HG03159 (cell line): ENCODE results near the gene WDR81.
"Not testable (repeated sequence)": the region's sequence is repeated elsewhere in the genome, so short reads cannot be mapped to it uniquely, and the experiment has no call there.

ENCODE experiments used
- ATAC-seq: cut with Tn5 transposase; IDR thresholded peaks from one replicate; pipeline ENCODE4 v1.9.1; 2021; ENCODE audit warnings: mild to moderate bottlenecking, moderate library complexity; ENCODE audit not compliant: unreplicated experiment

Gene WDR81

DNA sequence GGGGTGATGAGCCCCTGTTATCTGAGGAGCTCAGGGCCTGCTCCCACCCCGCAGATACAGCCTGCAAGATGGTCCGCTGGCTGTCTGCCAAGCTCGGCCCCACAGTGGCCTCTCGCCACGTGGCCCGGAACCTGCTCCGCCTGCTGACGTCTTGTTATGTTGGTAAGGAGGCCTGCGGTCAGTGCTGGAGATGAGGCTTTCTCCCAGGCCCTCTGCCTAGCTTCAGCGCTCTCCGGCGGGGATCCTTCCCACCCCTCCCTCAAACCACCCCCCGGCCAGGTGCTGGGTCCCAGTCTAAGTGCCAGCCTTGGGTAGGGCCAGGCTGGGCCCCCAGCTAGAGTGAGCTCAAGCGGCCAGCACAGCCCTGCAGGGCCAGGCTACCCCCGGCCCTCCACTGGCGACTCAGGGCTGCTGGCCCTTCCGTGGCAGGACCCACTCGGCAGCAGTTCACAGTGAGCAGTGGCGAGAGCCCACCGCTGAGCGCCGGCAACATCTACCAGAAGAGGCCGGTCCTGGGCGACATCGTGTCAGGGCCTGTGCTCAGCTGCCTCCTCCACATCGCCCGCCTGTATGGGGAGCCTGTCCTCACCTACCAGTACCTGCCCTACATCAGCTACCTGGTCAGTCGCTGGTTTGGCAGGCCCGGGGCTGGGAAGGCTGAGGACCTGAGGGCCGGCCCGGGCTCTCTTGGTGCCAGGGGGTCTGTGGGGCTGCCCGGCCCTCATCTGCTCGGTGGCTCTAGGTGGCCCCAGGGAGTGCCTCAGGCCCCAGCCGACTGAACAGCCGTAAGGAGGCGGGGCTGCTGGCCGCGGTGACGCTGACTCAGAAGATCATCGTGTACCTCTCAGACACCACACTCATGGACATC lies 6.1 kb downstream of the WDR81 start:
- no peak for ATAC-seq

DNA sequence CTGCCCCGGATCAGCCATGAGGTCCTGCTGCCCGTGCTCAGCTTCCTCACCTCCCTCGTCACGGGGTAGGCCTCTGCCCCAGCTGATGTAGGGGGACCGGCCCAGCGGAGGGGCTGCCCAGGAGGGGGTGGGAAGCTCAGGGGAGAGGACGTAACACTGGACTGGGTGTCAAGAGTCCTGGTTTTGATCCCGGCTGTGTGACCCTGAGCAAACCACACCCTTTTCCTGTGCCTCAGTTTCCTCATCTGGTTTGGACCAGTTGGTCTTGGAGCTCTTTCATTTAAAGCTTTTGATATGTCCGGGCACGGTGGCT lies 6.6 kb downstream of the WDR81 start:
- ATAC-seq: no peak

DNA sequence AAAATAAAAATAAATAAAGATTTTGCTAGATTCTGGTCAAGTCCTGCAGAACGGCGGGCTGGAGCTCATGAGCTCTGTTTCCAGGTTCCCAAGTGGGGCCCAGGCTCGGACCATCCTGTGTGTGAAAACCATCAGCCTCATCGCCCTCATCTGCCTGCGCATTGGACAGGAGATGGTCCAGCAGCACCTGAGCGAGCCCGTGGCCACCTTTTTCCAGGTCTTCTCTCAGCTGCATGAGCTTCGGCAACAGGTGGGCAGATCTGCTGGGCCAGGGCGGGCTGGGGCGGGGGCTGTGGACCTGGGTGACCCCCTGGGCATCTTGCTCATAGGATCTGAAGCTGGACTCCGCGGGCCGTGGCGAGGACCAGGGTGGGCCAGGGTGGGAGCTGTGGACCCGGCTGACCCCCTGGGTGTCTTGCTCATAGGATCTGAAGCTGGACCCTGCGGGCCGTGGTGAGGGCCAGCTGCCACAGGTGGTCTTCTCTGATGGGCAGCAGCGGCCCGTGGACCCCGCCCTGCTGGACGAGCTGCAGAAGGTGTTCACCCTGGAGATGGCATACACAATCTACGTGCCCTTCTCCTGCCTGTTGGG lies 7.8 kb downstream of the WDR81 start:
- ATAC-seq: no peak

DNA sequence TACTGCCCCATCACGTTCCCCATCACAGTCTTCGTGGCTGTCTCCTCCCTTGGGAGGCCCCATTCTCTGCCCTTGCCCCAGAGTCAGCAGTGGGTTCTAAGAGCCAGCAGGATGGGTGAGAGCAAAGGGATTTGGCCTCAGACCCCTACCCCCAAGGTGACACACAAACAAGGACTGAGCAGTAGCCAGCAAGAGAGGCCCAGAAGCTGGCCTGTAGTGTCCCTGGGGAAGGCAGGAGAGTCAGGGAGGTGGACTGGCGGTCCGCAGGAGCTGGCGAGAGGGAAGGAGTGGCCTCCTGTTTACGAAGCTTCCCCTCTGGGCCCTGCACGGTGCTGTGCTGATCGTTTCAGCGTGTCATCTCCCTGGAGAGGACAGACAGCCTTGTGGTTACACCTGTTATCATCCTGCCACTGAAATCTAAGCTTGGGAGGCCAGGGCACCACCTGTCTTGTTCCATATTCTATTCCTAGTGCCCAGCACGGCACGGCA lies 8.4 kb downstream of the WDR81 start:
- no peak for ATAC-seq

DNA sequence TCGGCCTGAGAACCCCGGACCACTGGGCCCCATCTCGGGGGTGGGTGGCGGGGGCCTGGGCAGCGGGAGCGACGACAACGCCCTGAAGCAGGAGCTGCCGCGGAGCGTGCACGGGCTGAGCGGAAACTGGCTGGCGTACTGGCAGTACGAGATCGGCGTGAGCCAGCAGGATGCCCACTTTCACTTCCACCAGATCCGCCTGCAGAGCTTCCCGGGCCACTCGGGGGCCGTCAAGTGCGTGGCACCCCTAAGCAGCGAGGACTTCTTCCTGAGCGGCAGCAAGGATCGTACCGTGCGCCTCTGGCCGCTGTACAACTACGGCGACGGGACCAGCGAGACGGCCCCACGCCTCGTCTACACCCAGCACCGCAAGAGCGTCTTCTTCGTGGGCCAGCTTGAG lies 9.3 kb downstream of the WDR81 start:
- ATAC-seq: no peak

DNA sequence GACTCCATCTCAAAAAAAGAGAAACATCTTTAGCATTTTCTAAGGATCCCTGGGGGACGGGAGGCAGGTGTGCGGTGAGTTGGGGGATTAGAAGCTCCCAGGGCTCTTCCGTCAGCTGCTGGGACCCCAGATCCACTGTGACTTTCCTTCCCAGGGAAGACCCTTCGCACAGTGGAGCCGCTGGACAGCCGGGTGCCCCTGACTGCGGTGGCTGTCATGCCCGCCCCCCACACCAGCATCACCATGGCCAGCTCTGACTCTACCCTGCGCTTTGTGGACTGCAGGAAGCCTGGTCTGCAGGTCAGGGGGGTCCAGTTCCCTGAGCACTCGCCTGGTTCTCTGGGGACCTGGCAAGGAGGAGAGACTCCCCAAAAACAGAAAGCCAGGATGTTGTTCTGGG lies 10.9 kb downstream of the WDR81 start:
- ATAC-seq: no peak

DNA sequence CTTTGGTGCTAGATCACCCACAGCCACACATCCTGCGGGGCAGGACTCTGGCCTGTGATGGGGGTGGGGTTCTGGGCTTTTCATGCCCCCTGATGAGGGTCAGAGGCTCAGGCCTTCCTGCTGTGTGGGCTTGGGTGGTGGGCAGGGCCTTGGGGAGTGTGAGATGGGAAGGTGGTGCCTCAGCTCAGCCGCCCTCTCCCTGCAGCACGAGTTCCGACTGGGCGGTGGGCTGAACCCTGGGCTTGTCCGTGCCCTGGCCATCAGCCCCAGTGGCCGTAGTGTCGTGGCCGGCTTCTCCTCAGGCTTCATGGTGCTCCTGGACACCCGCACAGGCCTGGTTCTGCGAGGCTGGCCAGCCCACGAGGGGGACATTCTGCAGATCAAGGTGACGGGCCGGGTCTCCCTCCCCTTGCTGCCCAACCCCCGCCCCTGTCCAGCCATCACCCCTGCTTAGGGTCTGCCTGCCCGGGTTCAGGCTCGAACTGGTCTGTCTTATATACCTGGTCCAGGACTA lies 11.4 kb downstream of the WDR81 start:
- no peak for ATAC-seq

DNA sequence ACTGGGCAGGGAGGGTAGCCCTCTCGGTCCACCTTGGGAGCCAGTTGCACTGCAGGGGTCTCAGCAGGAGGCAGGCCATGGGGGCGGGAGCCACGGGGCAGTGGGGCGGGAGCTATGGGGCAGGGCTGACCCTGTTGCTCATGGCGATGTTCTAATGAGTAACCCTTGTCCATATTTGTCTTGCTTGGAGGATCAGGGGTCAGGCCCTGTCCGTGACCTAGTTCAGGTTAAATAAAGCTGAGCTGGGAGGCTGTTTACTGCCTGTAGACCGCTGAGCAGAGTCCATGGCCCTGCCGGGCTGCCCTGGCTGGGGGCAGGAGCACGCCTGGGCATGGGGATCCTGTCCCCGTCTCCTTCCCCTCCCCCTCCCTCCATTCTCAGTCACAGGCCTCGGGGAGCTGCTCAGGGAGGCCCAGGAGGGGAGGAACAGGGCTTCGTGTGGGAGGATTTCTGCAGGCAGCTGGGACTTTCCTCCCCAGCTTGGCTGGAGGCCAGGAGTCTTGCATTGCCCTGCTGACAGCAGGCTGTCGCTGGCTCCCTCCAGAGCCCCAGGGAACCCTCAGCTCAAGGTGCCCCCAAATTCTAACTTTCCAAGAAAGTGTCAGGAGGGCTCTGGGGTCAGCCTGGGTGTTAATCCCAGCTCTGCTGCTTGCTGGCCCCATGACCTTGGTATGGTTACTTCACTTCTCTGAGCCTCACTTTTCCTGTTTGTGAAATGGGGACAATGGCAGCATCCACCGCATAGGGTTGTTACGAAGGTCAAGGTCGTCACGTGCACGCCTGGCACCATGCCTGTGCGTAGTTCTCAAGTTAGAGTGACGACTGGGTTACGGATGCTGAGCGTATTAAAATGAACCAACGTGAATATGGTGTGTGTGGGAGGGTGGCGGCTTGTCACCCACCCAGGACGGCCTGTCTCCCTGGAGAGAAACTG lies 12.1 kb downstream of the WDR81 start:
- ATAC-seq: no peak

DNA sequence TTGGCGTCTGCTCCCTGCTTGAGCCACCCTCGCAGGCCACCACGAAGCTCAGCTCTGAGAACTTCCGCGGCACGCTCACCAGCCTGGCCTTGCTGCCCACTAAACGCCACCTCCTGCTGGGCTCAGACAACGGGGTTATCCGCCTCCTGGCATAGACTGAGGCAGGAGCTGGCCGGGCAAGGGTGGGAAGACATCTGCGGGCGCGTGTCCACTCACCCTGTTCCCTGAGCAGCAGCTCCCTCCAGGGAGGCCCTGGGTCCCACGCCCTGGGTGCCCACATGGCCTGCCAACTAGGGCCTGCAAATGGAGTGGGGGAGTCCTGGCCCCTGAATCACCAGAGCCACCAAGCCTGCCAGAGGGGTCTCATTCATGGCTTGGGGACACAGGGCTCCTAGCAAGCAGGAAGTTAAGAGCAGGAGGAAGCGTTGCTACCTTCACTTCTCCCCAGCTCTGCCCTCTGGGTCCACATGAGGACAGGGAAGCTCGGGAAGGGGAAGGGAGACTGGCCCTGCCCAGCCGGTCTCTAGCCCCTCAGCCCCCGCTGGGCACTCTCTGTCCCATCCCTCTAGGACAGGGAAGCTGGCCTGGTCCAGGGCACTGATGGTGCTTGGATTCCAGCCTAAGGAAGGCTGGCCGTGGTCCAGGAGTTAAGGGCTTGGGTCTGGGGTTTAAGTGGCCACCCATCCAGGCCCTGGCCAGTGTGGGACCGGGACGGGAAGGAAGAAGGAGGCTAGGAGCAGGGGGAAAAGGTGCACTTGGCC lies 13.2 kb downstream of the WDR81 start:
- ATAC-seq: no peak

DNA sequence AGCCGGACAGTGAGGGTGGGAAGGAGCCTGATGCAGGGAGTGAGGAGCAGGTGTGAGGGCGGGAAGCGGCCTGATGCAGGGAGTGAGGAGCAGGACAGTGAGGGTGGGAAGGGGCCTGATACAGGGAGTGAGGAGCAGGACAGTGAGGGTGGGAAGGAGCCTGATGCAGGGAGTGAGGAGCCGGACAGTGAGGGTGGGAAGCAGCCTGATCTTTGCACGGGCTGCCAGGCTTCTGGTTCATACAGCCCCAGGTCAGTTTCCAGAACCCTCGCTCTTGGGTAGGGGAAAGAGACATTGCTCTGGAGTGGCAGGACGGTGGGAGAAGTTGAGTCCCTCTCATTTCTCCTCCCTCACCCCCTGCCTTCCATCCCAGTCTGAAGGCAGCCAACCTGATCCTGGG lies 17.4 kb downstream of the WDR81 start:
- ATAC-seq: not testable (repeated sequence)

DNA sequence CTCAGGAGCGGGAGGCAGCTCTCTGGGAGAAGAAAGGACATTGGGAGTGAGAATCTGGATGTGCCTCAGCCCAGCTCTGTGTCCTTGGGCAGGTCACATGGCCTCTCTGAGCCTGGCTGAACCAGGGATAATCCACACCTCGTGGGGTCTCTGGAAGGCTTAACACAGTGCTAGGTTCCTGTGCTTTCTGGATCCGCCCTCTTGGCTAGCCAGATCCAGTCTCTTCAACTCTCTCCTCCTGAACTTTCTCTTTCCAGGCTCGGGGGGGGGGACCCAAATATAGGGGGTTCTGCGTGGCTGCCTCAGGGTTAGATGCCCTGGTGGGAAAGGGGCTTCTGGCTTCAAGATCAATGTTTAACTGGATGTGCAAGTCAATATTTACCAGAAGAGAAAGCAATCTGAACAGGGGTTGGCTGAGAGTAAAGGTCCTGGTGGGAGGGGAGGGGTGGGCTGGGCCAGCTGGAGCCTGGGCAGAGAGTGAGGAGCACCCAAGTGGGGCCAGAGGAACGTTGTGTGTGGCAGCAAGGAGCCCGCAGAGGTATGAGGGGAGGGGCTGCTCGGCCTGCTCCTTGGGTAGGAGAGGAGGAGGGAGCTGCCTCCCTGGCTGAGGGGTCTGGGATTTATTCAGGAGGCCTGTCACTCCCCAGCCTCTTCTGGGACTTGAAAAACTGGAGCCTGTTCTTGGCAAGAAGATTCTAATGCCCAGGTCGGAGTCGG lies 18.0 kb downstream of the WDR81 start, which contains the start of gene SERPINF2:
Gene SERPINF2, plus strand, starts transcription at position 501 of the 717 bp plus-strand sequence. CDS start 2,125 bp downstream, outside the sequence.
- ATAC-seq: no peak

DNA sequence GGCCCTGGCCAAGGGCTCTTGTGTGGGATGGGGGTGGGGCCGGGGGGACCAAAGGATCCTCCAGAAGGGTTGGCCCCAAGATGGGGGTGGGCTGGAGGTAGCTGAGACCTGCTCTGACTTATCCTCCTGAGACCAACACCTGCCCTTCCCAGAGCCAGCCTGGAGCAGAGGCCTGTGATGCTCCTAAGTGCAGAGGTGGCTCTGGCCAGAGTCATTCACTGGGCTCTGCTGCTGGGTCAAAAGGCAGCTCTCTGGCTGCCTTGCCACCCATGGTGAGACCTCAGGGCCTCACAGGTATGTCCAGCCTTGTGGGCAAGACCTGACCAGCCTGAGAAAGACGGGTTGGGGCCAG lies 18.6 kb downstream of the WDR81 start:
- ATAC-seq: no peak

DNA sequence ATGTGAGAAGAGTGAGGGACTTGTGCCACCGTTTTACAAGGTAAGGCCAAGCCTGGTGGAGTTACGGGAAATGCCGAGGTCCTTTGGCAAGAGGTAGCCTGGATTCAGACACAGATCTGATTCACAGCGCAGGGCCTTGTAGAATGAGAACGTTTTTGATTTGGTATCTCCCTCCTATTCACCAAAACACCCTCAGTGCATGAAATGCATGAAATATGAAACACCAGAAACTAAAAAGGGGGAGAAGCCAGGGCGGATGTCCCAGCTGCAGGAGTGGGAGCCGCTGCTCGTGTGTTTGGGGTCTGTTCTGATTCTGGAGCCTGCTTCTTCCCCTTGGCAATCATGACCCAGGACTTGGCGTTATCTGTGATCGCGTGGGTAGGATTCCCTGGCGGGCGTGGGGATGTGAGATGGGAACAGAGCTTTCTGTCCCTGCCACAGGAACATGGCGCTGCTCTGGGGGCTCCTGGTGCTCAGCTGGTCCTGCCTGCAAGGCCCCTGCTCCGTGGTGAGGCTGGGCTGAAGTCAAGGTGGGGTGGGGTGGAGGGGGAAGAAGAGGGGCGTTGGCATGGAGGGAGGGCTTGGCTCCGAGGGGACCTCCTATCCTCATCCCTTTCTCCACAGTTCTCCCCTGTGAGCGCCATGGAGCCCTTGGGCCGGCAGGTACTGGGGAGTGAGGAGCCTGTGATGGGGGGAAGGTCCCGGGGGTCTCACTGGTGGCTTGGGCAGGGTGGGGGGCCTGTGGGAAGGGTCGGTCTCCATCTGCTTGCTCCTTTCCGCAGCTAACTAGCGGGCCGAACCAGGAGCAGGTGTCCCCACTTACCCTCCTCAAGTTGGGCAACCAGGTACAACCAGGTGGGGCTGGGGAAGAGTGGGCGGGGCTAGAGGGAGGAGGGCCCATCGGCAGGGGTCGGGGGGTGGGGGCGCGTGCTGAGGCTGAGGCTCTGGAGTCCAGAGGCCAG lies 20.3 kb downstream of the WDR81 start:
- no peak for ATAC-seq

DNA sequence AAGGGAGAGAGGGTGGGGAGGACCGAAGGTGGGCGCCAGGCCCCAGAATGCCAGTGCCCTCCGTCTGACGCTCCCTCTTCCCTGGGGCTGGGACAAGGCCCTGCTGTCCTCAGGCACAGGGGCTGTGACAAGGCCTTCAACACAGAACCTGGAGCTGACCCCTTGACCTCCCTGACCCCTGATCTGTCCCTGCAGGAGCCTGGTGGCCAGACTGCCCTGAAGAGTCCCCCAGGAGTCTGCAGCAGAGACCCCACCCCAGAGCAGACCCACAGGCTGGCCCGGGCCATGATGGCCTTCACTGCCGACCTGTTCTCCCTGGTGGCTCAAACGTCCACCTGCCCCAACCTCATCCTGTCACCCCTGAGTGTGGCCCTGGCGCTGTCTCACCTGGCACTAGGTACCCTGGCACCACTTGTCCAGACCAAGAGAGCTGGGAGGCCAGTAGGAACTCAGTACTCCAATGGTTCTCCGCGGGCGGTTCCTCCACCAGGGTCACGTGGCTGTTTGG lies 21.1 kb downstream of the WDR81 start:
- no peak for ATAC-seq

DNA sequence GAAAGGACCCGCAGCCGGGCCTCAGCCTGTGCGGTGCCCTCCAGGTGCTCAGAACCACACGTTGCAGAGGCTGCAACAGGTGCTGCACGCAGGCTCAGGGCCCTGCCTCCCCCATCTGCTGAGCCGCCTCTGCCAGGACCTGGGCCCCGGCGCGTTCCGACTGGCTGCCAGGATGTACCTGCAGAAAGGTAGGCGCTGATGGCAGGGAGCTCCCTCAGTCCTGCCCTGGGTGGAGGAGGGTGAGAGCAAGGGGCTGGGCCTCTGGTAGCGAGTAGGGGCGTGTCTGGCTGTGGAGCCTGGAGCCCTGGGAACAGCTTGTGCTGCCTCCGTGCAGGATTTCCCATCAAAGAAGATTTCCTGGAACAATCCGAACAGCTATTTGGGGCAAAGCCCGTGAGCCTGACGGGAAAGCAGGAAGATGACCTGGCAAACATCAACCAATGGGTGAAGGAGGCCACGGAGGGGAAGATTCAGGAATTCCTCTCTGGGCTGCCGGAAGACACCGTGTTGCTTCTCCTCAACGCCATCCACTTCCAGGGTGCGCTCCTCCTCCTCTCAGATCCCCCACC lies 22.6 kb downstream of the WDR81 start:
- ATAC-seq: no peak

DNA sequence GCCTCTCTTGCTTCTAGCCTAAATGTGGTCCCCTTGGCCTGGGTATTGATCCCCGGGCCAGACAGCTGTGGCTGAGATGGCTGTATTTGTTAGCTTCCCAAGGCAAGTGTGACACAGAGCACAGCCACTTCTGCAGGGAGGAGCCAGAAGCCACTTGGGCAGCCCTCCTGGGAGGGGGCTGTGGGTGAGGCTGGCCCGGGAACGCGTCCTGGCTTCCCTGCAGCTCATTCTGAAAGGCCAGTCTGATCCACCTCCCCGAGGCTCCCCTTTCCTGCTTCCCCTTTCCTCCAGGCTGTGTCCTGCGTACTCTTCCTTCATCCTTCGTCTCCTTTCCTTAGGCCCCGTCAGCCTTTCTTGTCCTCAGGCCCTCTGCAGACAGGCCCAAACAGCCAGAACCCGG lies 26.1 kb downstream of the WDR81 start:
- no peak for ATAC-seq

DNA sequence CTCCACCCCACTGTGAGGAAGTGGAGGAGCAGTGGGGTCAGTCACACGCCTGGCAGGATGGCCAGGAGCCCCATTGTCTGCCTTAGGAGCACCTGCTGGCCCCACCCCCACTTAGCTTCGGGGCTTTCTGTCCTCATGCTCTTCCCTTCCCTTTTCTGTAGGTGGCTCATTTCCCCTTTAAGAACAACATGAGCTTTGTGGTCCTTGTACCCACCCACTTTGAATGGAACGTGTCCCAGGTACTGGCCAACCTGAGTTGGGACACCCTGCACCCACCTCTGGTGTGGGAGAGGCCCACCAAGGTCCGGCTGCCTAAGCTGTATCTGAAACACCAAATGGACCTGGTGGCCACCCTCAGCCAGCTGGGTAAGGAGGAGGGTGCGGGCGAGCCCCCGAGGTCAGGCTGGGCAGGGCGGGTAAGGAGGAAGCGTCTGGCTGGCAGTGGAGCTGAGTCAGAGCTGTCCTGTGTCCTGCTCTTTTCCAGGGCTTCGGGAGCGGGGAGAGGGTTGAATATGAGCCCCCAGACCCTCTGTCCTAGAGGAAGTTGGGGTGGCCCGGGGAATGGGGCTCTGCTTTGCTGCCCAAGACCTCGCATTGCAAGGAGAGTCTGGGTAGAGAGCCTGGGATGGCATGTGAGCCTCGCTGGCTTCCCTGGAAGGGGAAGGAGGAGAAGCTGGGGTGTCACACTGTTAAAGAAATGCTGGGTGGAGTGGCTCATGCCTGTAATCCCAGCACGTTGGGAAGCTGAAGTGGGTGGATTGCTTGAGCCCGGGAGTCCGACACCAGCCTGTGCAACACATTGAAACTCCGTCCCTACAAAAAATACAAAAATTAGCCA lies 28.1 kb downstream of the WDR81 start:
- ATAC-seq: no peak
